Measurements from ENCODE around the gene HES5. TPM values are rescaled to one million over a fixed set of nuclear protein-coding genes. Genes with fewer than 3 reads are reported as not detected.

Gene HES5
- total RNA-seq, 2 experiments from 2014 or later = not detected

DNA sequence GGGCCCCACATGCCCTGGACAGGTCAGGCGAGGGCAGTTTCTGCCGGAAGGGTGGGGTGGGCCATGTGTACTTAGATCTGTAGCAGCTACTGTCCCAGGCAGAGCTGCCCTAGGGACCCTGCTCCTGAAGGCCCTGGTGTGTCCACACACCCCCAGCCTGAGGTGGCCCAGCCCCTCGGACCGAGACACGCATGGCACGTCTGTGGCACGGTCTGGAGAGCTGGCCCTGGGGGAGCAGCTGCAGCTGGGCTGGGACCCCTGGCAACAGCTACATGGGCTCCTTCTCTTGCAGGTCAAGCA is 28.3 kb downstream of the HES5 start:
- DNase-seq (ENCODE audit: low spot score) = no peak
- intact Hi-C loops (cut with micrococcal nuclease; ENCODE audit: unreplicated experiment) = loop anchor here (2.0 kb wide), 1 partner anchor 25 kb away; the partner anchor contains the start of gene PANK4
- no peak overlapping the region for H2AFZ ChIP-seq (ENCODE audit: low read length)
- no peaks in the 10 kb centered on the region for H3K79me2 ChIP-seq (ENCODE audit: insufficient read depth, low read depth, low read length)
- no peak for TF ChIP-seq EZH2phosphoT487 (IDR thresholded peaks at IDR 0.05; ENCODE audit: borderline replicate concordance, low read depth, low read length)
- TF ChIP-seq, protein P1, sequence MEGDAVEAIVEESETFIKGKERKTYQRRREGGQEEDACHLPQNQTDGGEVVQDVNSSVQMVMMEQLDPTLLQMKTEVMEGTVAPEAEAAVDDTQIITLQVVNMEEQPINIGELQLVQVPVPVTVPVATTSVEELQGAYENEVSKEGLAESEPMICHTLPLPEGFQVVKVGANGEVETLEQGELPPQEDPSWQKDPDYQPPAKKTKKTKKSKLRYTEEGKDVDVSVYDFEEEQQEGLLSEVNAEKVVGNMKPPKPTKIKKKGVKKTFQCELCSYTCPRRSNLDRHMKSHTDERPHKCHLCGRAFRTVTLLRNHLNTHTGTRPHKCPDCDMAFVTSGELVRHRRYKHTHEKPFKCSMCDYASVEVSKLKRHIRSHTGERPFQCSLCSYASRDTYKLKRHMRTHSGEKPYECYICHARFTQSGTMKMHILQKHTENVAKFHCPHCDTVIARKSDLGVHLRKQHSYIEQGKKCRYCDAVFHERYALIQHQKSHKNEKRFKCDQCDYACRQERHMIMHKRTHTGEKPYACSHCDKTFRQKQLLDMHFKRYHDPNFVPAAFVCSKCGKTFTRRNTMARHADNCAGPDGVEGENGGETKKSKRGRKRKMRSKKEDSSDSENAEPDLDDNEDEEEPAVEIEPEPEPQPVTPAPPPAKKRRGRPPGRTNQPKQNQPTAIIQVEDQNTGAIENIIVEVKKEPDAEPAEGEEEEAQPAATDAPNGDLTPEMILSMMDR (conservative IDR thresholded peaks at IDR 0.05; ENCODE audit: low read length) = no peak
- no TSS peak for BruUV-seq (replicated peaks)
- CTCF ChIA-PET (ENCODE audit: unreplicated experiment) = no interaction called here
- POLR2A ChIA-PET = no interaction called here
- H3K9me3 ChIP-seq (ENCODE audit: low read length) = no peaks in the 10 kb centered on the region
- H3K4me1 ChIP-seq (ENCODE audit: insufficient read depth, low read length, poor library complexity, severe bottlenecking) = peaks cover 38% of the 10 kb centered on the region
- no peaks in the 10 kb centered on the region for H3K9me2 ChIP-seq (ENCODE audit: insufficient read depth, low read length)
- no peaks in the 10 kb centered on the region for H4K20me1 ChIP-seq (ENCODE audit: insufficient read depth, low read length)
- no peak overlapping the region for H3K4me3 ChIP-seq (ENCODE audit: low read depth, low read length, poor library complexity, severe bottlenecking)
- no peak overlapping the region for H3K4me2 ChIP-seq (ENCODE audit: low read length)
- H3K36me3 ChIP-seq (ENCODE audit: insufficient read depth, low read length) = no peaks in the 10 kb centered on the region
- no peak overlapping the region for H3K27ac ChIP-seq (ENCODE audit: low read depth, low read length, poor library complexity, severe bottlenecking)

- POLR2A ChIA-PET = no interaction called here
- no peak overlapping the region for H3K4me3 ChIP-seq (ENCODE audit: low read depth, low read length, poor library complexity, severe bottlenecking)
- BruUV-seq (replicated peaks) = no TSS peak
- no peaks in the 10 kb centered on the region for H4K20me1 ChIP-seq (ENCODE audit: insufficient read depth, low read length)
- no peak overlapping the region for H3K4me2 ChIP-seq (ENCODE audit: low read length)
- peaks cover 43% of the 10 kb centered on the region for H3K4me1 ChIP-seq (ENCODE audit: insufficient read depth, low read length, poor library complexity, severe bottlenecking)
- DNase-seq (ENCODE audit: low spot score) = no peak
- CTCF ChIA-PET (ENCODE audit: unreplicated experiment) = no interaction called here
- H3K9me3 ChIP-seq (ENCODE audit: low read length) = no peaks in the 10 kb centered on the region
- TF ChIP-seq, protein P1 (conservative IDR thresholded peaks at IDR 0.05; ENCODE audit: low read length) = no peak
- no peak for TF ChIP-seq EZH2phosphoT487 (IDR thresholded peaks at IDR 0.05; ENCODE audit: borderline replicate concordance, low read depth, low read length)
- no peaks in the 10 kb centered on the region for H3K9me2 ChIP-seq (ENCODE audit: insufficient read depth, low read length)
- H3K36me3 ChIP-seq (ENCODE audit: insufficient read depth, low read length) = no peaks in the 10 kb centered on the region
- H3K27ac ChIP-seq (ENCODE audit: low read depth, low read length, poor library complexity, severe bottlenecking) = no peak overlapping the region
- intact Hi-C loops (cut with micrococcal nuclease; ENCODE audit: unreplicated experiment) = loop anchor here (2.0 kb wide), 1 partner anchor 26 kb away; the partner anchor contains the start of gene PANK4
- H3K79me2 ChIP-seq (ENCODE audit: insufficient read depth, low read depth, low read length) = no peaks in the 10 kb centered on the region
- no peak overlapping the region for H2AFZ ChIP-seq (ENCODE audit: low read length)
Observed at GRCh38 chr1:2501041-2501819, 28.8 kb downstream of the HES5 start.

DNA sequence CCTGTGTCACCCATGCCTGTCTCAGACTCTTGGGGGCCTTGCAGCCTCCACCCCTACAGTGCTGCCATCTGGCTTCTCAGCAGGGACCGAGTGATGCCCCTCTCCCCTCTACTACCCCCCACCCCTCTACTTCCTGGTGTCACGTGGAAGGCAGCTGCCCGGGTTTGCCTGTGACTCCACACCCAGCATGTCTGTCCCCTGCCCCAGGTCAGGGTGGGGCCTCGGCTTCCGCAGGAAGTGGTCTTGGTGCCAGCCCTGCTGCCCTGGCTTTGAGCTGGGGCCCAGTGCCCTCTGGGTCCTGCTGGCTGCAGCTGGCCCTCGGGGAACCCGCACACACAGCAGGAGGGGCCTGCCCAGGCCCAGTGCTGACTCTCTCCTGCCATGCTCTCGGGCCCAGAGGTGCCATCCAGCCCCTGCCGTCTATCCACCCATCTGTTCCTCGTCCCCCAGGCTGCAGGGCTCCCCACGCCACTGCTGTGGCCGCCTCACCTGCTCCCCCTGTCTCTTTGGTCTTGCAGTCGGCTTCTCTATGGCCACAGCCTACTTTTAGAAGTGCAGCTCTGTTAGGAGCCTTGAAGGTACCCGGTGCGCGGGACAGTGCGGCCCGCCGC is 30.0 kb downstream of the HES5 start:
- Histone ChIP-seq H3K4me2 (ENCODE audit: low read length) (peak overlapping the region; percentile 47), H3K36me3 (ENCODE audit: insufficient read depth, low read length) (no peaks in the 10 kb centered on the region), H3K9me3 (ENCODE audit: low read length) (no peaks in the 10 kb centered on the region), H3K4me1 (ENCODE audit: insufficient read depth, low read length, poor library complexity, severe bottlenecking) (peaks cover 54% of the 10 kb centered on the region), H2AFZ (ENCODE audit: low read length) (no peak overlapping the region; the same call in 1 of the 2 replicates), H4K20me1 (ENCODE audit: insufficient read depth, low read length) (no peaks in the 10 kb centered on the region), H3K27ac (ENCODE audit: low read depth, low read length, poor library complexity, severe bottlenecking) (peak overlapping the region; percentile 16), H3K9me2 (ENCODE audit: insufficient read depth, low read length) (no peaks in the 10 kb centered on the region), H3K4me3 (ENCODE audit: low read depth, low read length, poor library complexity, severe bottlenecking) (no peak overlapping the region), H3K79me2 (ENCODE audit: insufficient read depth, low read depth, low read length) (no peaks in the 10 kb centered on the region)
- intact Hi-C loops (cut with micrococcal nuclease; ENCODE audit: unreplicated experiment) = loop anchor here (2.0 kb wide), 1 partner anchor 27 kb away; the partner anchor contains the start of gene PANK4
- TF ChIP-seq, protein P1 (conservative IDR thresholded peaks at IDR 0.05; ENCODE audit: low read length) = no peak
- TF ChIP-seq EZH2phosphoT487 (IDR thresholded peaks at IDR 0.05; ENCODE audit: borderline replicate concordance, low read depth, low read length) = no peak
- ChIA-PET CTCF (ENCODE audit: unreplicated experiment) (interaction anchor here (0.5 kb wide), 1 partner anchor 239 kb away, joined by 3 read pairs; no protein-coding TSS in a partner anchor), POLR2A (no interaction called here)
- peak; percentile 66 for DNase-seq (ENCODE audit: low spot score)
- BruUV-seq (replicated peaks) = no TSS peak
